Esophagus muscularis mucosa (tissue), 4 donors: Measurements from ENCODE around the gene CREB3. TPM values are rescaled to one million over a fixed set of nuclear protein-coding genes. Genes with fewer than 3 reads are reported as not detected.

Experiments
- DNase-seq: peaks from one replicate; pipeline ENCODE4 v3.0.0-alpha.2; 2017; ENCODE audit errors: extremely low spot score
- H3K27ac ChIP-seq, 4 donors: fragments of 200-600 bp; sonication (generic); replicated peaks in 1 of 4; 1 replicate in 3 of 4; 2 replicates in 1 of 4; pipeline ENCODE4 v1.5.1; 2016 to 2019; ENCODE audit warnings: mild to moderate bottlenecking in 1 of 4
- H3K27me3 ChIP-seq, 4 donors: fragments of 200-600 bp; sonication (generic); one replicate each; pipeline versions ENCODE4 v1.5.1 to v1.6.0; 2016 to 2019
- H3K36me3 ChIP-seq, 4 donors: fragments of 200-600 bp; sonication (generic); one replicate each; pipeline ENCODE4 v1.5.1; 2016 to 2019
- H3K4me1 ChIP-seq, 4 donors: fragments of 200-600 bp; sonication (generic); one replicate each; pipeline ENCODE4 v1.5.1; 2016 to 2019
- H3K4me3 ChIP-seq, 4 donors: fragments of 200-600 bp; sonication (generic); 1 replicate in 2 of 4; 2 replicates in 2 of 4; pipeline ENCODE4 v1.5.1; 2016 to 2019; ENCODE audit warnings: mild to moderate bottlenecking in 4 of 4, moderate library complexity in 1 of 4
- H3K9me3 ChIP-seq, 4 donors: fragments of 200-600 bp; sonication (generic); 1 replicate in 3 of 4; 2 replicates in 1 of 4; pipeline ENCODE4 v1.5.1; 2016 to 2019
- EP300 ChIP-seq: sonication (generic); formaldehyde crosslinking; IDR thresholded peaks from one replicate; pipeline ENCODE4 v1.6.1; 2017; ENCODE audit warnings: antibody characterized with exemption
- POLR2A ChIP-seq: fragments of 450-650 bp; IDR thresholded peaks from one replicate; pipeline ENCODE4 v1.6.1; 2017; ENCODE audit warnings: antibody characterized with exemption, moderate library complexity, mild to moderate bottlenecking, low read depth
- POLR2AphosphoS5 ChIP-seq, 2 donors: sonication (generic); formaldehyde crosslinking; IDR thresholded peaks; one replicate each; pipeline ENCODE4 v1.6.1; 2017; ENCODE audit warnings: antibody characterized with exemption in 2 of 2
- WGBS: methylation state at CpG from one replicate; pipeline ENCODE4 v1.1.5; 2018; 5-methylcytosine and 5-hydroxymethylcytosine counted together
- intact Hi-C: fragments of 100-400 bp; cut with DNase I; formaldehyde crosslinking; loops from one replicate; pipeline ENCODE4 v1.15.1; 2023
- total RNA-seq, 4 donors: library from RNA; depleted of rRNA; stranded (reverse); fragments of >200 nt; gene quantifications; one replicate each; pipeline versions ENCODE4 v1.1.0 to v1.2.1, GENCODE V29; 2016
- TF ChIP-seq, protein P1 (sequence below), 3 experiments: fragments of 200-600 bp in 2 of 3; fragments of 450-650 bp in 1 of 3; sonication (generic) in 2 of 3; IDR thresholded peaks; one replicate each; pipeline ENCODE4 v1.5.1; 2017 to 2019; ENCODE audit warnings: antibody characterized with exemption in 3 of 3, mild to moderate bottlenecking in 2 of 3, moderate library complexity in 1 of 3

The CREB3 gene
- total RNA-seq, 4 donors from 2014 or later = 65.6 to 97.3 (median 85.4) TPM

DNA sequence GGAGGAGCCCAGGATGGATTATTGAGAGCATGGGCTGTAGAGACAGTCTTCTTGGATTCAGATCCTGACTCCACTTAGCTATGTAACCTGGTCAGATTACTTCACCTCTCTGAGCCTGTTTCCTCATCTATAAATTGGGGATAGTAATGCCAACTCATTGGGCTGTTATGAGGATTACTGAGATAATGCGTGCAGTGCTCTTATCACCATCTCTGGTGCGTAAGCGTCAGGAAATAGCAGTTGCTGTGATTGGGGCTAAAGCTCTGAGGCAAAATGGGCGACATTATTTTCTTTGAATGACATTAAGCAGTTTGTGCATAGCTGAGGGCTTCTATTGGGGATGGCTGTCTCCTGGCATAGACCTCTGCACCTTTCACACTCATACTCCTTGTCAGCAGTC is 22.6 kb downstream of the CREB3 start:
- Histone ChIP-seq H3K9me3 (no peaks in the 10 kb centered on the region), H3K27ac (no peak overlapping the region), H3K4me1 (peaks cover 27 to 49% (median 43%) of the 10 kb centered on the region in 4 donors), H3K4me3 (no peak overlapping the region), H3K36me3 (peaks cover 34 to 51% (median 48%) of the 10 kb centered on the region in 4 donors), H3K27me3 (no peaks in the 10 kb centered on the region)
- WGBS = 95% methylated on average over 4 of the region's 4 CpGs
- TF ChIP-seq EP300 (no peak), POLR2A (no peak), POLR2AphosphoS5 (IDR thresholded peaks at IDR 0.05) (no peak)
- TF ChIP-seq, protein P1, sequence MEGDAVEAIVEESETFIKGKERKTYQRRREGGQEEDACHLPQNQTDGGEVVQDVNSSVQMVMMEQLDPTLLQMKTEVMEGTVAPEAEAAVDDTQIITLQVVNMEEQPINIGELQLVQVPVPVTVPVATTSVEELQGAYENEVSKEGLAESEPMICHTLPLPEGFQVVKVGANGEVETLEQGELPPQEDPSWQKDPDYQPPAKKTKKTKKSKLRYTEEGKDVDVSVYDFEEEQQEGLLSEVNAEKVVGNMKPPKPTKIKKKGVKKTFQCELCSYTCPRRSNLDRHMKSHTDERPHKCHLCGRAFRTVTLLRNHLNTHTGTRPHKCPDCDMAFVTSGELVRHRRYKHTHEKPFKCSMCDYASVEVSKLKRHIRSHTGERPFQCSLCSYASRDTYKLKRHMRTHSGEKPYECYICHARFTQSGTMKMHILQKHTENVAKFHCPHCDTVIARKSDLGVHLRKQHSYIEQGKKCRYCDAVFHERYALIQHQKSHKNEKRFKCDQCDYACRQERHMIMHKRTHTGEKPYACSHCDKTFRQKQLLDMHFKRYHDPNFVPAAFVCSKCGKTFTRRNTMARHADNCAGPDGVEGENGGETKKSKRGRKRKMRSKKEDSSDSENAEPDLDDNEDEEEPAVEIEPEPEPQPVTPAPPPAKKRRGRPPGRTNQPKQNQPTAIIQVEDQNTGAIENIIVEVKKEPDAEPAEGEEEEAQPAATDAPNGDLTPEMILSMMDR (IDR thresholded peaks at IDR 0.05) = no peak
- DNase-seq = no peak
- intact Hi-C loops = no loop called here

DNA sequence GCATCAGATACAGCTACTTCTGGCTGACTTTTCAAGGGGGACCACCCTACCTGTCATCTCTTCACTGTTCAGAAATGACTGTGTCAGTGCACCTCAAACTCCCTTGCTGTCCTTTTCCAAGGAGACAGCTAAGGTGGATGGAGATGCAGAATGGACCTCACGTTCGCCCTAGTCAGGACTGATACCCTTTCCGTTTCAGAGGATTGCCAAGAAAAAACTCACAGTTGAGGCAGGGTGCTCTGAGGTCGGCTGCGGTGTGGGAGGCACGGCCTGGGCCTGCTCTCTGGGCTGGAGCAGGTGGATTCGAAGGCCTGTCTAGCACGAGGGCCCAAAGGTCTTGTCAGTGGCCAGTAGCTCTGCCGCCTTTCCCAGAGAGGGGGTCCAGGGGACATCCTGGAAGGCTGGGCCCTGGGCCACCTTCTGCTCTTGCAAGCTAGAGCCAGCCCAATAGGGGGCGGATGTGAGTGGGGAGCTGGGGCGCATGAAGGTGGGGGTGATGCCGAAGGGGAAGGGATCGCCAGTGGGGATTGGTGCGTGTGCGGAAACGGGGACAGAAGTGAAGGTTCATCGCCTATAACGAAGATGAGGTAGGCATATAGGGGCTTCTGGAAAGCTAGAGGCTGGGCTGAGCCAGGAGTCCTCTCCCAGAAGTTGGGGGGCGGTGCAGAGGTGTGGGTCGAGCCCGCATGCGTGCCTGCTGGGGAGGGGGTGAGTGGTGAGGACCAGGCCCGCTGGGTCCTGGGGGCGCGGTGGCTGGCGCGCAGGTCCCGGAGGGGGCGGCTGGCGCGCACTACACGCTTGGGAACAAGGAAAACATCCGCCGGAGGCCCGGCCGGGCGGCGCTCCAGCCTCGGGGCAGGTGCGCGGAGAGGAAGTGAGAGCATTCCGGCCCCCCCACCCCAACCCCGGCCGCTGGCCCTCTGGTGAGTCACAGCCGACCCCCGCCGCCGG is 24.1 kb downstream of the CREB3 start:
- no peaks in the 10 kb centered on the region for H3K9me3 ChIP-seq
- no peak for TF ChIP-seq POLR2A
- TF ChIP-seq, protein P1 (IDR thresholded peaks at IDR 0.05) = peak; percentile 62 to 69 (median 67)
- peak; percentile 22 to 59 for TF ChIP-seq POLR2AphosphoS5 (IDR thresholded peaks at IDR 0.05)
- intact Hi-C loops = no loop called here
- peak overlapping the region; percentile 68 to 77 (median 72) for H3K4me3 ChIP-seq
- H3K36me3 ChIP-seq = peaks cover 24 to 38% (median 36%) of the 10 kb centered on the region in 4 donors
- 15% methylated on average over 33 of the region's 48 CpGs for WGBS
- H3K27me3 ChIP-seq = no peaks in the 10 kb centered on the region
- H3K27ac ChIP-seq = peak overlapping the region; percentile 86 to 92 (median 88)
- H3K4me1 ChIP-seq = peaks cover 22 to 37% (median 36%) of the 10 kb centered on the region in 4 donors
- no peak for DNase-seq

DNA sequence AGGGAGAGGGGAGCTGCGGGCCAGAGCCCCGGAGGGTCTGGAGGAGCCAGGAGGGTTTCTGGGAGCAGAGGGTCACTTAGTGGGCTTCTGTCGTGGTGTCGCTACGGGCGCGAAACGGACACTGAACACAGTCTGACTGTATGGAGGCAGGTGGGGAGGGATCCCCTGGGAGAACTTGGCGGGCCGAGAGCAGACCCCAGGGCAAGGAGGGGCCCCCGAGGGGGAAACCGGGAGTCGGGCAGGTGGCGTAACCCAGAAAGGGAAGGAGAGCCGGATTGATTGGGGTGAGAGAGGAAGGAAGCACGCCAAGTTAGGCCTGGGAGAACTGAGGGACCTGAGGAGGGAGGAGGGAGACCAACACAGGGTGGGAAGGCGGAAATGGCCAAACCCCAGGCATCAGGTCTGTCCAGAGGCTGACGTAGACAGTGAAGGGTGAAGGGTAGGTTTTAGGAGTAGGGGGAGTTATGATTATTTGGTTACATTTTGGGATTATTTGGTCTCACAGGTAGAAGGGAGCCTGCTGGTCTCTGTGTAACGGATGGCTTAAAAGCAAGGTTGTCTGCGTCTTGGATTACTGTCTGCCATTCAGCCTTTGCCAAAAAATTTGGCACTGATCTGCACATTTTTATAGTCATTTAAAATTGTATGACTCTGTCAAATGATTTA is 24.9 kb downstream of the CREB3 start:
- no peak for DNase-seq
- intact Hi-C loops = no loop called here
- H3K4me1 ChIP-seq = peaks cover 22 to 37% (median 36%) of the 10 kb centered on the region in 4 donors

DNA sequence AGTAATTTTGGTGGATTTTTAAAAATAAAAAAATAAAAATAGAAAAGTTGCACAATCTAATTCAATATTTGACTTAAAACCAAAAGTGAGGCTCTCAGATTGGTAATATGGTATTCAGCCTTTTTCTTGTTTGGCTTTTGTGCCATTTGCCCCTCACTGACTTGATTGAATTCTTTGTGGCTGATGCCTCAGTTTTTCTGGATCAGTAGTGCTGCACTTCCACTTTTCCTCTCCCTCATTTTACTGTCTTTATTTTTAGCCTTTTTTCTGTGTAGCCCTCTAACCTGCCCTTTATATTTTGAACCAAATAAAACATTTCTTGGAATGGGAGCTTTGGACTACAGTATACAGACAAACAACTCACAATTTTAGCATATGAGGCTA is 25.4 kb downstream of the CREB3 start:
- H3K4me1 ChIP-seq = peaks cover 22 to 37% (median 36%) of the 10 kb centered on the region in 4 donors
- peak overlapping the region; percentile 86 to 92 (median 88) for H3K27ac ChIP-seq
- TF ChIP-seq EP300 (no peak), POLR2AphosphoS5 (IDR thresholded peaks at IDR 0.05) (no peak), POLR2A (no peak)
- TF ChIP-seq, protein P1 (IDR thresholded peaks at IDR 0.05) = no peak
- DNase-seq = no peak
- H3K36me3 ChIP-seq = peaks cover 13 to 25% (median 23%) of the 10 kb centered on the region in 4 donors
- peak overlapping the region in 3 of 4 donors; percentile 71 to 77 (median 73) for H3K4me3 ChIP-seq
- intact Hi-C loops = no loop called here
- no peaks in the 10 kb centered on the region for H3K9me3 ChIP-seq
- no peaks in the 10 kb centered on the region for H3K27me3 ChIP-seq

More for the DNA sequence above, 24.9 kb downstream of the CREB3 start:
- WGBS = 5% methylated on average over 12 of the region's 20 CpGs
- peak overlapping the region; percentile 68 to 77 (median 72) for H3K4me3 ChIP-seq
- TF ChIP-seq EP300 = no peak
- peak in 1 of 2 donors; percentile 45 for TF ChIP-seq POLR2AphosphoS5 (IDR thresholded peaks at IDR 0.05)
- peak overlapping the region; percentile 86 to 92 (median 88) for H3K27ac ChIP-seq
- peaks cover 18 to 30% (median 28%) of the 10 kb centered on the region in 4 donors for H3K36me3 ChIP-seq
- no peaks in the 10 kb centered on the region for H3K9me3 ChIP-seq
- H3K27me3 ChIP-seq = no peaks in the 10 kb centered on the region
